Spleen (tissue), 11 donors: ENCODE results near the gene CPSF4. TPM values are rescaled to one million over a fixed set of nuclear protein-coding genes. Genes with fewer than 3 reads are reported as not detected.

Experiments
- DNase-seq: peaks from one replicate; pipeline ENCODE4 v3.0.0-alpha.2; 2020
- H3K27ac ChIP-seq, 8 donors: fragments of 200-600 bp; sonication (generic) in 7 of 8; 1 replicate in 4 of 8; 2 replicates in 4 of 8; pipeline versions ENCODE4 v1.5.0 to v1.8.0; 2016 to 2021; ENCODE audit warnings: inconsistent platforms in 4 of 8, mild to moderate bottlenecking in 4 of 8, moderate library complexity in 1 of 8
- H3K27me3 ChIP-seq, 7 donors: fragments of 200-600 bp; sonication (generic) in 6 of 7; replicated peaks in 1 of 7; 1 replicate in 4 of 7; 2 replicates in 3 of 7; pipeline versions ENCODE4 v1.5.0 to v1.8.0; 2016 to 2021; ENCODE audit warnings: inconsistent platforms in 3 of 7, mild to moderate bottlenecking in 1 of 7
- H3K36me3 ChIP-seq, 6 donors: fragments of 200-600 bp; sonication (generic) in 5 of 6; 1 replicate in 4 of 6; 2 replicates in 2 of 6; pipeline versions ENCODE4 v1.5.0 to v1.8.0; 2016 to 2021; ENCODE audit warnings: inconsistent platforms in 2 of 6
- H3K4me1 ChIP-seq, 6 donors: fragments of 200-600 bp; sonication (generic) in 5 of 6; 1 replicate in 3 of 6; 2 replicates in 3 of 6; pipeline versions ENCODE4 v1.5.0 to v1.8.0; 2016 to 2021; ENCODE audit warnings: inconsistent platforms in 3 of 6
- H3K4me3 ChIP-seq, 8 donors: fragments of 200-600 bp; sonication (generic) in 7 of 8; 1 replicate in 4 of 8; 2 replicates in 4 of 8; pipeline versions ENCODE4 v1.5.0 to v1.8.0; 2016 to 2021; ENCODE audit warnings: inconsistent platforms in 4 of 8, mild to moderate bottlenecking in 4 of 8, moderate library complexity in 2 of 8
- H3K9me3 ChIP-seq, 8 donors: fragments of 200-600 bp; sonication (generic) in 7 of 8; 1 replicate in 4 of 8; 2 replicates in 4 of 8; pipeline versions ENCODE4 v1.5.0 to v1.8.0; 2016 to 2021; ENCODE audit warnings: inconsistent platforms in 4 of 8
- POLR2A ChIP-seq, 3 donors: fragments of 450-650 bp; IDR thresholded peaks; one replicate each; pipeline ENCODE4 v1.5.1; 2017; ENCODE audit warnings: antibody characterized with exemption in 3 of 3, mild to moderate bottlenecking in 1 of 3
- POLR2AphosphoS5 ChIP-seq, 3 donors: sonication (generic); formaldehyde crosslinking; IDR thresholded peaks; one replicate each; pipeline ENCODE4 v1.5.1; 2017; ENCODE audit warnings: antibody characterized with exemption in 3 of 3
- WGBS, 5 donors: extraction: QIAGEN DNeasy Blood & Tissue Kit in 3 of 5; methylation state at CpG; one replicate each; pipeline versions ENCODE4 v1.1.5 to v1.1.7; 2013 to 2018; 5-methylcytosine and 5-hydroxymethylcytosine counted together
- intact Hi-C: fragments of 100-400 bp; cut with DNase I; formaldehyde crosslinking; loops from one replicate; pipeline ENCODE4 v1.15.0; 2023; ENCODE audit warnings: low total_unique reads
- polyA plus RNA-seq, 3 donors: library from polyadenylated mRNA; stranded (reverse); fragments of 200-250 nt; gene quantifications; one replicate each; pipeline ENCODE4 v1.2.1, GENCODE V29; 2013
- total RNA-seq, 7 donors: library from RNA; depleted of rRNA in 3 of 7; stranded (reverse); fragments of >200 nt in 3 of 7; fragmentation: NEBNext Ultra II Directional in 4 of 7; extraction: Animal tissue kit (Norgen Biotek cat#: 25700) in 4 of 7; gene quantifications; one replicate each; pipeline versions ENCODE4 v1.1.0 to v1.2.1, GENCODE V29; 2016 to 2021
- TF ChIP-seq, protein P1 (sequence below), 11 experiments: fragments of 200-600 bp in 7 of 11; fragments of 450-650 bp in 4 of 11; sonication (generic) in 4 of 11; IDR thresholded peaks in 8 of 11; conservative IDR thresholded peaks in 3 of 11; 1 replicate in 7 of 11; 2 replicates in 4 of 11; pipeline versions ENCODE4 v1.4.0 to v1.8.0; 2016 to 2021; ENCODE audit warnings: antibody characterized with exemption in 11 of 11, inconsistent platforms in 4 of 11, mild to moderate bottlenecking in 1 of 11
- donor health status: healthy with polysubstance abuse.
- donor health status: DM: no; HTN: no; CAD: no; lungs with moderate emphysema.
- donor health status: DM: no; HTN: no; CAD: no.
- donor health status: Bipolar disorder and iron deficiency.
- donor health status: healthy.
- donor health status: DM: no; HTN: no; CAD: no.
- donor health status: DM: yes; HTN: yes; CAD: no.

CPSF4 gene
- total and polyA plus RNA-seq, 10 donors = 28.7 to 49.6 (median 36.9) TPM

DNA sequence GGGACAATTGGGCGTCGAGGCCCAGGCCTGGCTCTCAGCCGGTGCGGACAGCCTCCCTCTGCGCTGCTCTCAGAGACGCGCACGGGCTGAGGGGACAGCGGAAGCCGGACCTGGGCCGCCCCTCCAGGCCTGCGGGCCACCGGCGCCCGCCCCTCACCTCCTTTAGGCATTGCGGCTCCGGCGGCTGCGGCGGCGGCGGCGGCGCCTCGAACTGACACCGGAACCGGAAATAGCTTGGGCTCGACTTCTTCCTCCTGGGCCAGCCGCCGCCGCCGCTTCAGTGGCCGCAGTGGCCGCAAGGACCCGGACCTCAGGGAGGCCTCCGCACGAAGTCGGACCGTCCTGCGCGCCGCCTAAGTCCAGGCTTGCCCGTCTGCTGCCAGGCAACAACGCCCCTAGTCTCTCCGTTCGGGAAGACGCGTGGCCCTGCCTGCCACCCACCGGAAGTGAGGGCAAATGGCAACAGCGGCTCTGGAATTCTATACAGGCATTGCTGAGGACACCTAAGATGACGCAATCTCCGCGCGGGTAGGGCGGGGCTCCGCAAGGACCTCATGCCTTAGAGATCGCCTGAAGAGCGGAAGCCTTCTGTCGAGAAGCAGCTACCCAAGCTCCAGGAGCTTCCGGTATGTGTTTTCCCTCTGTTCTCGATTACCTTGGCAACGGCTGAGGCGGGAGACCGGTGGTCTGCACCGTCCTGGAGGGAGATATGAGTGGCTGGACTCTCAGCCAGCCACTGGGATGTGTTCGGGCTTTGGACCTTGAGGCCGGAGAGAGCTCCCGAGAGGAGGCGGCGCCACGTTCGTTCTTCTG, 30.2 kb upstream of the CPSF4 start, which contains the start of the genes BUD31 and PDAP1:
TSS of gene BUD31 (plus strand) at position 591 of the 813 bp plus-strand sequence. CDS start 2,124 bp downstream, outside the sequence.
TSS of gene PDAP1 (minus strand) at position 219 of the 813 bp plus-strand sequence. CDS start at position 170, 49 bp downstream.
- intact Hi-C loops = loop anchor here (5.0 kb wide), 1 partner anchor 36 kb away; the partner anchor contains the start of gene ARPC1B
- Histone ChIP-seq H3K36me3 (peaks cover 4 to 55% (median 46%) of the 10 kb centered on the region in 6 donors), H3K27ac (peak within 1 kb of the TSS; percentile 92 to 98 (median 96)), H3K4me3 (peak within 1 kb of the TSS; percentile 91 to 100 (median 96)), H3K9me3 (no peaks in the 10 kb centered on the region), H3K27me3 (no peaks in the 10 kb centered on the region), H3K4me1 (peaks cover 32 to 78% (median 53%) of the 10 kb centered on the region in 6 donors)
- TF ChIP-seq POLR2A (IDR thresholded peaks at IDR 0.05) = peak in 2 of 3 donors; percentile 32 to 39
- TF ChIP-seq POLR2AphosphoS5 (IDR thresholded peaks at IDR 0.05) = peak; percentile 94 to 97 (median 95)
- TF ChIP-seq, protein P1, sequence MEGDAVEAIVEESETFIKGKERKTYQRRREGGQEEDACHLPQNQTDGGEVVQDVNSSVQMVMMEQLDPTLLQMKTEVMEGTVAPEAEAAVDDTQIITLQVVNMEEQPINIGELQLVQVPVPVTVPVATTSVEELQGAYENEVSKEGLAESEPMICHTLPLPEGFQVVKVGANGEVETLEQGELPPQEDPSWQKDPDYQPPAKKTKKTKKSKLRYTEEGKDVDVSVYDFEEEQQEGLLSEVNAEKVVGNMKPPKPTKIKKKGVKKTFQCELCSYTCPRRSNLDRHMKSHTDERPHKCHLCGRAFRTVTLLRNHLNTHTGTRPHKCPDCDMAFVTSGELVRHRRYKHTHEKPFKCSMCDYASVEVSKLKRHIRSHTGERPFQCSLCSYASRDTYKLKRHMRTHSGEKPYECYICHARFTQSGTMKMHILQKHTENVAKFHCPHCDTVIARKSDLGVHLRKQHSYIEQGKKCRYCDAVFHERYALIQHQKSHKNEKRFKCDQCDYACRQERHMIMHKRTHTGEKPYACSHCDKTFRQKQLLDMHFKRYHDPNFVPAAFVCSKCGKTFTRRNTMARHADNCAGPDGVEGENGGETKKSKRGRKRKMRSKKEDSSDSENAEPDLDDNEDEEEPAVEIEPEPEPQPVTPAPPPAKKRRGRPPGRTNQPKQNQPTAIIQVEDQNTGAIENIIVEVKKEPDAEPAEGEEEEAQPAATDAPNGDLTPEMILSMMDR (IDR thresholded peaks at IDR 0.05 in 8 of 11, conservative IDR thresholded peaks at IDR 0.05 in 3 of 11) = peak in 8 of 11 experiments; percentile 11 to 49 (median 37)
- 0% methylated on average over 34 to 72 of the region's 72 CpGs for WGBS, 5 donors
- DNase-seq = peak; percentile 97

DNA sequence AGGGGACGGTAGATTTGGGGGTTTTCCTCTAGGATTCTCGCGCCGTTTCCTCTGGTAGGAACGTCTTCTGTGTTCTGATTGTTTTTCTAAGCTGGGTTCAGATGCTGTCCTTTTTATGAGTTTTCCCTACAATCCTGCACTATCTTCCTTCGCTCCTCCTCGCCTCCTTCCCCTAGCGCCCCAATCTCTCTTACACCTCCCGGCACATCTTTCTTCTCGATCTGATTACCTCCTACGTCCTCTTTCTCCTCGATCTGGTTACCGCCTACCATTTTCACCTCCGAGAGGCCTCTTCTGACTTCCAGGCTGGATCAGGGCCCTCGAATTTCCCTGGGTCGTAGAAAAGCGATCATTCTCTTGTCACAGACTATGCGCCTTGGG, 29.6 kb upstream of the CPSF4 start:
- Histone ChIP-seq H3K27ac (peak overlapping the region; percentile 92 to 98 (median 96)), H3K4me3 (peak overlapping the region; percentile 91 to 100 (median 96)), H3K36me3 (peaks cover 4 to 55% (median 43%) of the 10 kb centered on the region in 6 donors), H3K9me3 (no peaks in the 10 kb centered on the region), H3K4me1 (peaks cover 32 to 78% (median 55%) of the 10 kb centered on the region in 6 donors), H3K27me3 (no peaks in the 10 kb centered on the region)
- intact Hi-C loops = loop anchor here (5.0 kb wide), 1 partner anchor 37 kb away; the partner anchor contains the start of gene ARPC1B
- TF ChIP-seq, protein P1 (IDR thresholded peaks at IDR 0.05 in 8 of 11, conservative IDR thresholded peaks at IDR 0.05 in 3 of 11) = no peak
- TF ChIP-seq POLR2A (IDR thresholded peaks at IDR 0.05) = no peak
- no peak for TF ChIP-seq POLR2AphosphoS5 (IDR thresholded peaks at IDR 0.05)
- 0 to 1% (median 0%) methylated on average over 18 of the region's 18 CpGs for WGBS, 5 donors
- DNase-seq = no peak

DNA sequence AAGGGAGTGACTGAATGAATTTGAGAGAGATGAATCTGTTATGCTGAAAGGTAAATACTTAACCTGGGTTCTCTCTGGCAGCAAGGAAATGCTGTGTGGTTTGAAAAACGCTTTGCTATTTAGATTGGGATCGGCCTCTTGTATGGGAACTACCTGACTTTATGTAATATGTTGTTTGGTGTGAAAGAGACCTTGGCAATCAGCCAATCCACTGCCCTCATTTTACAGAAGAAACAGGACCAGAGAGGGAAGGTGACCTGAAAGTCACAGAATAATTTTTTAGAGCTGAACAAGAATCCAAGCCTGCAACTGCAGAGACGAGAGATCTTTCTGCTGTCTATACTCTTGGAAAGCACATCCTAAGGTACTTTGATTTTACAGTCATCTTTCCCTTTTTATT, 28.9 kb upstream of the CPSF4 start:
- peak overlapping the region; percentile 91 to 100 (median 96) for H3K4me3 ChIP-seq
- no peaks in the 10 kb centered on the region for H3K27me3 ChIP-seq
- H3K27ac ChIP-seq = peak overlapping the region in 7 of 8 donors; percentile 92 to 98 (median 96)
- H3K4me1 ChIP-seq = peaks cover 32 to 72% (median 52%) of the 10 kb centered on the region in 6 donors
- no peak for DNase-seq
- 34 to 42% (median 38%) methylated on average over 3 of the region's 3 CpGs for WGBS, 5 donors
- peaks cover 4 to 55% (median 45%) of the 10 kb centered on the region in 6 donors for H3K36me3 ChIP-seq
- no peaks in the 10 kb centered on the region for H3K9me3 ChIP-seq
- intact Hi-C loops = loop anchor here (5.0 kb wide), 1 partner anchor 38 kb away; the partner anchor contains the start of gene ARPC1B
- no peak for TF ChIP-seq POLR2AphosphoS5 (IDR thresholded peaks at IDR 0.05)
- TF ChIP-seq, protein P1 (IDR thresholded peaks at IDR 0.05 in 8 of 11, conservative IDR thresholded peaks at IDR 0.05 in 3 of 11) = no peak
- TF ChIP-seq POLR2A (IDR thresholded peaks at IDR 0.05) = no peak

DNA sequence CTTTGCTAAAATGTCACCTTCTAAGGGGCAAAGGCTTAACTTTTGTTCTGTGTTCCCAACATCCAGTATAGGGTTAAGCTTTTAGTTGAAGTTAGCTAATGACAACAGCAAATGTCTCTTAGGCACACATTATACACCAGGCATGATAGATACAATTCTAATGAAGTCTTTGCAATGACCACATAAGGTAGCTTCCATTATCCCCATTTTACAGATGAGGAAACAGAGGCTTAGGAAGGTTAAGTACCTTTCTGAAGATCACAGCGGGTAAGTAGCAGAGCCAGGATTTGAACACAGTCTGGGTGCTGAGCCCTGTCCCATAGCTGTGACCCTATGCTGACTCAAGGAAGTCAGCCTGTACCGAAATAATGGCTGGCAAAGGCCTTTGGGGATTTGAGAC, 28.1 kb upstream of the CPSF4 start:
- 92 to 100% (median 94%) methylated on average over 2 of the region's 2 CpGs for WGBS, 5 donors
- H3K4me1 ChIP-seq = peaks cover 32 to 70% (median 46%) of the 10 kb centered on the region in 6 donors
- H3K9me3 ChIP-seq = no peaks in the 10 kb centered on the region
- DNase-seq = no peak
- no peaks in the 10 kb centered on the region for H3K27me3 ChIP-seq
- intact Hi-C loops = no loop called here
- no peak overlapping the region for H3K27ac ChIP-seq
- H3K4me3 ChIP-seq = no peak overlapping the region
- peaks cover 4 to 59% (median 51%) of the 10 kb centered on the region in 6 donors for H3K36me3 ChIP-seq
- TF ChIP-seq POLR2AphosphoS5 (IDR thresholded peaks at IDR 0.05) = no peak
- TF ChIP-seq POLR2A (IDR thresholded peaks at IDR 0.05) = no peak
- TF ChIP-seq, protein P1 (IDR thresholded peaks at IDR 0.05 in 8 of 11, conservative IDR thresholded peaks at IDR 0.05 in 3 of 11) = no peak
